Measurements from ENCODE around the gene KCNJ1. TPM values are rescaled to one million over a fixed set of nuclear protein-coding genes. Genes with fewer than 3 reads are reported as not detected.
A peak's percentile ranks its signal among the peaks of the same experiment; 100 is the strongest.

The KCNJ1 gene
- total RNA-seq, 2 experiments from 2014 or later, result 0.22 to 0.27 TPM

GRCh38 chr11:128804481-128804880, 62.6 kb downstream of the KCNJ1 start:
- peaks cover 96% of the 10 kb centered on the region for H3K36me3 Mint-ChIP-seq (ENCODE audit: low read depth)
- H3K4me3 Mint-ChIP-seq, result no peak overlapping the region
- no peak for ATAC-seq (ENCODE audit: poor library complexity)
- H3K27ac Mint-ChIP-seq, result peak overlapping the region; percentile 57
- H3K9me3 Mint-ChIP-seq, result no peaks in the 10 kb centered on the region
- H3K9me3 ChIP-seq (ENCODE audit: control insufficient read depth in 1 of 2, insufficient read depth in 1 of 2, low read length in 2 of 2), result no peaks in the 10 kb centered on the region
- CTCF ChIA-PET, result no interaction called here
- intact Hi-C loops (cut with DNase I, micrococcal nuclease), result no loop called here
- TF ChIP-seq CTCF (IDR thresholded peaks at IDR 0.05), result no peak
- H3K27me3 ChIP-seq (ENCODE audit: control insufficient read depth in 1 of 2, insufficient read depth in 2 of 2, low read length in 2 of 2), result no peaks in the 10 kb centered on the region
- no peaks in the 10 kb centered on the region for H3K27me3 Mint-ChIP-seq
- no peak overlapping the region for H3K4me3 ChIP-seq (ENCODE audit: low read length)
- H3K36me3 ChIP-seq (ENCODE audit: insufficient read depth, low read length), result peaks cover 91% of the 10 kb centered on the region
- peaks cover 24% of the 10 kb centered on the region for H3K4me1 Mint-ChIP-seq (ENCODE audit: low read depth)
- H3K4me1 ChIP-seq (ENCODE audit: insufficient read depth, low read length), result peaks cover 8% of the 10 kb centered on the region
- POLR2A ChIA-PET, result no interaction called here
- DNase-seq, result no peak
- H3K27ac ChIP-seq (ENCODE audit: low read depth in 1 of 2, low read length in 2 of 2), result no peak overlapping the region

- Mint-ChIP-seq H3K27ac (peak overlapping the region; percentile 57), H3K4me3 (no peak overlapping the region), H3K36me3 (ENCODE audit: low read depth) (peaks cover 95% of the 10 kb centered on the region), H3K4me1 (ENCODE audit: low read depth) (peaks cover 24% of the 10 kb centered on the region), H3K27me3 (no peaks in the 10 kb centered on the region), H3K9me3 (no peaks in the 10 kb centered on the region)
- Histone ChIP-seq H3K27ac (ENCODE audit: low read depth in 1 of 2, low read length in 2 of 2) (no peak overlapping the region), H3K4me3 (ENCODE audit: low read length) (no peak overlapping the region), H3K9me3 (ENCODE audit: control insufficient read depth in 1 of 2, insufficient read depth in 1 of 2, low read length in 2 of 2) (no peaks in the 10 kb centered on the region), H3K4me1 (ENCODE audit: insufficient read depth, low read length) (peaks cover 8% of the 10 kb centered on the region), H3K27me3 (ENCODE audit: control insufficient read depth in 1 of 2, insufficient read depth in 2 of 2, low read length in 2 of 2) (no peaks in the 10 kb centered on the region), H3K36me3 (ENCODE audit: insufficient read depth, low read length) (peaks cover 89% of the 10 kb centered on the region)
- ATAC-seq (ENCODE audit: poor library complexity), result no peak
- DNase-seq, result no peak
- no peak for TF ChIP-seq CTCF (IDR thresholded peaks at IDR 0.05)
- ChIA-PET CTCF (no interaction called here), POLR2A (interaction anchor here (0.6 kb wide), 1 partner anchor 812 kb away, joined by 3 read pairs; no protein-coding TSS in a partner anchor)
- intact Hi-C loops (cut with DNase I, micrococcal nuclease), result no loop called here
Measured at GRCh38 chr11:128803449-128804245, 63.4 kb downstream of the KCNJ1 start.

DNA sequence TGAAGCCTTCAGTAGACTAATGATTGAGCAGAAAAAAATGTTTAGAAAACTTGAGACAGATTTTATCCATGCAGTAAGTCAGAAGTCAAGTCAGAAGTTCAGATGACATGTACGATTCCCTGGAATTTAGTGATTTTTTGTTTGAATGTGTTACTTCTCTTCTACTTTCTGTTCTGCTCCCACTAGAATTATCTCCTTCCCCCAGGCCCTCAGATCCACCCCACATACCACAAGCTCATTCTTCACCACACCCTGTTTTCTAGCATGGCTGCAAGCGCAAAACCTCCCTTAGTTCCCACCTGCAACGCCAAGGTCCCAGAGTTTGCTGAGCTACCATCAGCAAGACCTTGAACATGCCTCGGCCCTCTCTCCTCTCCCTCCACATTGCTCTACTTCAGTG, 64.1 kb downstream of the KCNJ1 start:
- CTCF ChIA-PET, result no interaction called here
- Mint-ChIP-seq H3K27me3 (no peaks in the 10 kb centered on the region), H3K9me3 (no peaks in the 10 kb centered on the region), H3K27ac (peak overlapping the region; percentile 57), H3K36me3 (ENCODE audit: low read depth) (peaks cover 95% of the 10 kb centered on the region), H3K4me3 (no peak overlapping the region), H3K4me1 (ENCODE audit: low read depth) (peaks cover 24% of the 10 kb centered on the region)
- Histone ChIP-seq H3K36me3 (ENCODE audit: insufficient read depth, low read length) (peaks cover 90% of the 10 kb centered on the region), H3K27ac (ENCODE audit: low read depth in 1 of 2, low read length in 2 of 2) (no peak overlapping the region), H3K9me3 (ENCODE audit: control insufficient read depth in 1 of 2, insufficient read depth in 1 of 2, low read length in 2 of 2) (no peaks in the 10 kb centered on the region), H3K4me3 (ENCODE audit: low read length) (no peak overlapping the region), H3K27me3 (ENCODE audit: control insufficient read depth in 1 of 2, insufficient read depth in 2 of 2, low read length in 2 of 2) (no peaks in the 10 kb centered on the region), H3K4me1 (ENCODE audit: insufficient read depth, low read length) (peaks cover 8% of the 10 kb centered on the region)
- POLR2A ChIA-PET, result interaction anchor here (0.6 kb wide), 1 partner anchor 811 kb away, joined by 3 read pairs; no protein-coding TSS in a partner anchor
- TF ChIP-seq CTCF (IDR thresholded peaks at IDR 0.05), result no peak
- DNase-seq, result no peak
- intact Hi-C loops (cut with DNase I, micrococcal nuclease), result no loop called here
- no peak for ATAC-seq (ENCODE audit: poor library complexity)
